ENCODE data around the gene SLC12A5.

SLC12A5 gene

DNA sequence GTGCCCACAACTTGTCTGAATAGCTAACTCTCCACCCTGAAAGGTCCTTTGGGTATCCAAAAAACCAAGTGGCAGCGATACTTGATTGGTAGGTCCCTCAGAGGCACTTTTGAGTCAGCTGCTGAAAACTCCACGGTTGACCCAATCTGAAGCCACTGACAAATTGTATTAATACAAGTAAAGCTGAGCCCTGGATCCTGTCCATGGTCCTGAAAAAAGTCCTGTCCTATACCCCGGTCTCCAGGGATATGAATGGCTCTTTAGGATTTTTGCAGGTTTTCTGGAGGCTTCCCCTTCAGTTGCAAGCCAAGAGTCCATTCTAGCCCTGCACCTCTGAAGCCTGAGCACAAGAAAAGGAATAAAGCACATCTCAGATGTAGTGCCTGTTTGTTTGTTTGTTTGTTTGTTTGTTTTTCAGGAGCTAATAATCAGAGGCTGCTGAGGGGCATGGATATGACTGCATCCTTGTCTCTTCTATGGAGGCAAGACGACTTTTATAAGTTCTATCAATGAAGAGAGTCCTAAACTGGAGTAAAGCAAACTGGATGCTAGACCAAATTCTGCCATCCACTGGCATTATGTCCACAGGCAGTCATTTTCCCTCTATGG, 1.7 kb upstream of the SLC12A5 start:
- TF ChIP-seq SIN3A (IDR thresholded peaks at IDR 0.05; ENCODE audit: borderline replicate concordance, insufficient read depth, low read length) = no peak
- peak; percentile 90 to 98 for TF ChIP-seq REST (IDR thresholded peaks at IDR 0.05; ENCODE audit: insufficient read depth in 1 of 2, low read depth in 2 of 2, low read length in 2 of 2)

DNA sequence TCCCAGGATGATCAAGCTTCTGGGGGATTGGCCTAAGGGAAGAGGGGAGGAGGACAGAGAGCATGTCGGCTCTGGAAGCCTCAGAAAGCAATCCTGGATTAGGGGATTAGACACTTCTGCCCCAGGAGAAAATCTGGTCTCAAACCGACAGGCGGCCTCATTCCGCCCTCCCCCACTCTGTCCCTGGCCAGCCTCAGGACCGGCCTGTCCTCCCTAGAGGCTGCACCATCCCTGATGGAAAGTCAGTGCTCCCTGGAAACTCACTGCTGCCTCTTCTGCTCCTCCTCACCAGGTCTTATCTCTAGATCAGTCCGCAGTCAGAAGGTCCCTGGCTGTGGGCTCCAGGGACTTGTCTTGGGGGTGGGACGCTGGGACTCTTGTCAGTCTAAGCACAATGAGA, 905 bp upstream of the SLC12A5 start:
- no peak for TF ChIP-seq POLR2AphosphoS5 (IDR thresholded peaks at IDR 0.05; ENCODE audit: low read depth, low read length)
- TF ChIP-seq SIN3A (IDR thresholded peaks at IDR 0.05; ENCODE audit: borderline replicate concordance, insufficient read depth, low read length) = no peak
- no peak; a peak in 2 of 4 replicates for TF ChIP-seq REST (IDR thresholded peaks at IDR 0.05; ENCODE audit: insufficient read depth in 1 of 2, low read depth in 2 of 2, low read length in 2 of 2)
- TF ChIP-seq TAF1 (IDR thresholded peaks at IDR 0.05; ENCODE audit: borderline replicate concordance, insufficient read depth, low read length) = no peak
- TF ChIP-seq FOXP2 (optimal IDR thresholded peaks at IDR 0.05; ENCODE audit: borderline replicate concordance, extremely low read depth, extremely low read length, insufficient read depth) = no peak

GRCh38 chr20:46030284-46031013, 1.4 kb downstream of the SLC12A5 start:
- TF ChIP-seq POLR2AphosphoS5 (IDR thresholded peaks at IDR 0.05; ENCODE audit: low read depth, low read length) = no peak
- TF ChIP-seq TAF1 (IDR thresholded peaks at IDR 0.05; ENCODE audit: borderline replicate concordance, insufficient read depth, low read length) = no peak
- TF ChIP-seq SIN3A (IDR thresholded peaks at IDR 0.05; ENCODE audit: borderline replicate concordance, insufficient read depth, low read length) = no peak
- no peak for TF ChIP-seq REST (IDR thresholded peaks at IDR 0.05; ENCODE audit: insufficient read depth in 1 of 2, low read depth in 2 of 2, low read length in 2 of 2)
- no peak for TF ChIP-seq FOXP2 (optimal IDR thresholded peaks at IDR 0.05; ENCODE audit: borderline replicate concordance, extremely low read depth, extremely low read length, insufficient read depth)

- TF ChIP-seq FOXP2 (optimal IDR thresholded peaks at IDR 0.05; ENCODE audit: borderline replicate concordance, extremely low read depth, extremely low read length, insufficient read depth) = no peak
These were observed 2.1 kb downstream of the SLC12A5 start for GRCh38 chr20:46031014-46031569.

GRCh38 chr20:46031701-46032254, 2.8 kb downstream of the SLC12A5 start:
- no peak for TF ChIP-seq SIN3A (IDR thresholded peaks at IDR 0.05; ENCODE audit: borderline replicate concordance, insufficient read depth, low read length)
- TF ChIP-seq REST (IDR thresholded peaks at IDR 0.05; ENCODE audit: insufficient read depth in 1 of 2, low read depth in 2 of 2, low read length in 2 of 2) = no peak
- TF ChIP-seq TAF1 (IDR thresholded peaks at IDR 0.05; ENCODE audit: borderline replicate concordance, insufficient read depth, low read length) = no peak
- no peak for TF ChIP-seq POLR2AphosphoS5 (IDR thresholded peaks at IDR 0.05; ENCODE audit: low read depth, low read length)
- TF ChIP-seq FOXP2 (optimal IDR thresholded peaks at IDR 0.05; ENCODE audit: borderline replicate concordance, extremely low read depth, extremely low read length, insufficient read depth) = no peak
